Stimulated activated naive CD8-positive, alpha-beta T cell treated with anti-CD3 and anti-CD28 coated beads, Interleukin-15, Interleukin-2, amounts not matched to agents 100 U/mL and 50 U/mL, for 24 hours (primary cell): ENCODE measurements around the gene PRR30.

Experiments
- ATAC-seq: fragments of 150-1000 bp; cut with Tn5 transposase; one replicate; pipeline ENCODE4 v1.10.0; 2021
- DNase-seq: peaks from one replicate; pipeline ENCODE4 v3.0.0; 2021

Gene PRR30

GRCh38 chr2:27154488-27154887 is 15.3 kb upstream of the PRR30 start:
- no peak for ATAC-seq
- no peak for DNase-seq

- ATAC-seq: peak; percentile 67
- no peak for DNase-seq
Measured at GRCh38 chr2:27152796-27153464, 13.7 kb upstream of the PRR30 start.

GRCh38 chr2:27152102-27152795 is 13.0 kb upstream of the PRR30 start:
- no peak for ATAC-seq
- no peak for DNase-seq

- ATAC-seq (no peak), DNase-seq (no peak)
Measured at GRCh38 chr2:27150639-27151230, 11.5 kb upstream of the PRR30 start.

GRCh38 chr2:27149570-27150405 is 10.6 kb upstream of the PRR30 start:
- DNase-seq (no peak), ATAC-seq (no peak)

GRCh38 chr2:27148801-27149439 is 9.7 kb upstream of the PRR30 start, which contains the start of gene TCF23:
Gene TCF23 (plus strand): TSS chr2:27149004. CDS start chr2:27149134, 130 bp downstream.
- no peak for ATAC-seq
- no peak for DNase-seq

- no peak for DNase-seq
- ATAC-seq: no peak
Measured at GRCh38 chr2:27147935-27148334, 8.7 kb upstream of the PRR30 start.

GRCh38 chr2:27145682-27146081 is 6.5 kb upstream of the PRR30 start:
- ATAC-seq (no peak), DNase-seq (no peak)

GRCh38 chr2:27143285-27143684 is 4.1 kb upstream of the PRR30 start:
- DNase-seq (no peak), ATAC-seq (no peak)

GRCh38 chr2:27138111-27138510 is 1.1 kb downstream of the PRR30 start:
- DNase-seq (no peak), ATAC-seq (no peak)

- DNase-seq (no peak), ATAC-seq (no peak)
Measured at GRCh38 chr2:27137322-27137935, 1.8 kb downstream of the PRR30 start.

GRCh38 chr2:27136751-27137150 is 2.5 kb downstream of the PRR30 start:
- DNase-seq: no peak
- no peak for ATAC-seq

- DNase-seq (no peak), ATAC-seq (no peak)
Measured at GRCh38 chr2:27135478-27135955, 3.7 kb downstream of the PRR30 start.

- ATAC-seq (no peak), DNase-seq (no peak)
Measured at GRCh38 chr2:27134781-27135477, 4.3 kb downstream of the PRR30 start.

GRCh38 chr2:27133905-27134780 is 5.1 kb downstream of the PRR30 start, which contains the start of gene PREB:
Gene PREB (minus strand): TSS chr2:27134636. CDS start chr2:27134421, 215 bp downstream.
- ATAC-seq (peak; percentile 92), DNase-seq (peak; percentile 100)

GRCh38 chr2:27133195-27133875 is 5.9 kb downstream of the PRR30 start:
- no peak for ATAC-seq

GRCh38 chr2:27131429-27131828 is 7.8 kb downstream of the PRR30 start:
- DNase-seq (no peak), ATAC-seq (no peak)

More at GRCh38 chr2:27133195-27133875, 5.9 kb downstream of the PRR30 start:
- peak; percentile 36 for DNase-seq

- ATAC-seq: no peak
- no peak for DNase-seq
Measured at GRCh38 chr2:27130396-27130795, 8.8 kb downstream of the PRR30 start.
